Fibroblast of lung (primary cell): Measurements from ENCODE around the gene PKIB.

Experiments used
- CTCF ChIP-seq, 2 donors: IDR thresholded peaks in 1 of 2; conservative IDR thresholded peaks in 1 of 2; 1 replicate in 1 of 2; 2 replicates in 1 of 2; pipeline ENCODE4 v1.5.1; 2011 to 2012; ENCODE audit warnings: low read length in 2 of 2, control low read depth in 1 of 2, inconsistent platforms in 1 of 2, low read depth in 1 of 2, mild to moderate bottlenecking in 1 of 2
- EZH2 ChIP-seq: IDR thresholded peaks from 2 replicates; pipeline ENCODE4 v1.5.1; 2012; ENCODE audit warnings: low read length, control low read depth, mild to moderate bottlenecking; ENCODE audit errors: missing control alignments

DNA sequence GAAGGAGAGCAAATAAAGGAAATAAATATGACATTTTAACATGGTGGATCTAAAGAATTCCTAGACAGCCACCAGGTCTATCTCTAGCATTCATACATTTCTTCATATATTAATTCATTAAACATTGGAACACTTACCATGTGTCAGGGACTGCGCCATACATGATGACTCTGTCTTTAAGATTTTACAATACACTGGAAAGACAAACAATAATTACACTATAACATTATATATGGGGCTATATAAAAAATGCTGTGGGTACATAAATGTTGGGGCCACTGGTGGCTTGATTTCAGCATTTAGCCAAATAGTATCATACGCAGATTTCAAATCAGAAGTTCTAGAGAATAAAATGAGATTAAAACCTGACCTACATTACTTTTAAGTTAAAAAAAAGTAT, 33.3 kb upstream of the PKIB start:
- TF ChIP-seq CTCF (conservative IDR thresholded peaks at IDR 0.05 in 1 of 2, IDR thresholded peaks at IDR 0.05 in 1 of 2; ENCODE audit: low read depth in 1 of 2, low read length in 2 of 2) (no peak), EZH2 (no peak)
